HTERT RPE-1 (cell line): Measurements from ENCODE around the gene TNS1.

Experiments
- in situ Hi-C: fragments of 300-500 bp; cut with MboI; formaldehyde crosslinking; loops from 4 replicates; pipeline ENCODE4 v1.14.3; 2020; ENCODE audit warnings: low sequenced_read_pairs

The TNS1 gene

GRCh38 chr2:218017211-218018053 is 14.6 kb upstream of the TNS1 start:
- in situ Hi-C loops = no loop called here

- in situ Hi-C loops = no loop called here
Observed at GRCh38 chr2:218016810-218017209, 14.0 kb upstream of the TNS1 start.

- in situ Hi-C loops = no loop called here
Observed at GRCh38 chr2:218015586-218016521, 13.1 kb upstream of the TNS1 start.

- in situ Hi-C loops = no loop called here
Observed at GRCh38 chr2:218014706-218015585, 12.2 kb upstream of the TNS1 start.

- in situ Hi-C loops = no loop called here
Observed at GRCh38 chr2:218013289-218013688, 10.5 kb upstream of the TNS1 start.

GRCh38 chr2:218012284-218012683 is 9.5 kb upstream of the TNS1 start:
- in situ Hi-C loops = no loop called here

GRCh38 chr2:218011653-218012040 is 8.9 kb upstream of the TNS1 start:
- in situ Hi-C loops = no loop called here

- in situ Hi-C loops = no loop called here
Observed at GRCh38 chr2:218010984-218011652, 8.3 kb upstream of the TNS1 start.

- in situ Hi-C loops = no loop called here
Observed at GRCh38 chr2:218010140-218010983, 7.6 kb upstream of the TNS1 start.

GRCh38 chr2:218009765-218010139 is 7.0 kb upstream of the TNS1 start:
- in situ Hi-C loops = no loop called here

- in situ Hi-C loops = no loop called here
Observed at GRCh38 chr2:218009231-218009630, 6.4 kb upstream of the TNS1 start.

- in situ Hi-C loops = no loop called here
Observed at GRCh38 chr2:218008060-218009040, 5.6 kb upstream of the TNS1 start.

- in situ Hi-C loops = no loop called here
Observed at GRCh38 chr2:218006741-218007140, 3.9 kb upstream of the TNS1 start.

- in situ Hi-C loops = no loop called here
Observed at GRCh38 chr2:218005486-218005885, 2.7 kb upstream of the TNS1 start.

- in situ Hi-C loops = no loop called here
Observed at GRCh38 chr2:218005028-218005427, 2.2 kb upstream of the TNS1 start.

GRCh38 chr2:218003981-218004419 is 1.2 kb upstream of the TNS1 start:
- in situ Hi-C loops = no loop called here

- in situ Hi-C loops = no loop called here
Observed at GRCh38 chr2:218003281-218003944, 618 bp upstream of the TNS1 start.
